ENCODE results near the gene BCO1. TPM values are rescaled to one million over a fixed set of nuclear protein-coding genes. Genes with fewer than 3 reads are reported as not detected.
"Not testable (repeated sequence)": the region's sequence is repeated elsewhere in the genome, so short reads cannot be mapped to it uniquely, and the experiment has no call there.

BCO1 gene, protein sequence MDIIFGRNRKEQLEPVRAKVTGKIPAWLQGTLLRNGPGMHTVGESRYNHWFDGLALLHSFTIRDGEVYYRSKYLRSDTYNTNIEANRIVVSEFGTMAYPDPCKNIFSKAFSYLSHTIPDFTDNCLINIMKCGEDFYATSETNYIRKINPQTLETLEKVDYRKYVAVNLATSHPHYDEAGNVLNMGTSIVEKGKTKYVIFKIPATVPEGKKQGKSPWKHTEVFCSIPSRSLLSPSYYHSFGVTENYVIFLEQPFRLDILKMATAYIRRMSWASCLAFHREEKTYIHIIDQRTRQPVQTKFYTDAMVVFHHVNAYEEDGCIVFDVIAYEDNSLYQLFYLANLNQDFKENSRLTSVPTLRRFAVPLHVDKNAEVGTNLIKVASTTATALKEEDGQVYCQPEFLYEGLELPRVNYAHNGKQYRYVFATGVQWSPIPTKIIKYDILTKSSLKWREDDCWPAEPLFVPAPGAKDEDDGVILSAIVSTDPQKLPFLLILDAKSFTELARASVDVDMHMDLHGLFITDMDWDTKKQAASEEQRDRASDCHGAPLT
- not detected in 2 replicates for total RNA-seq (2014; rRNA removed)
- polyA plus RNA-seq (2012), result not detected

GRCh38 chr16:81238296-81239011 is at the start of gene BCO1:
Gene BCO1 (plus strand): TSS chr16:81238689. CDS start chr16:81238909, 220 bp downstream.
- peak; percentile 61 for DNase-seq (ENCODE audit: low read depth)

GRCh38 chr16:81189100-81189664 is 49.3 kb upstream of the BCO1 start:
- DNase-seq (ENCODE audit: low read depth), result peak; percentile 27

GRCh38 chr16:81190667-81191066 is 47.8 kb upstream of the BCO1 start:
- DNase-seq (ENCODE audit: low read depth), result peak; percentile 94

DNA sequence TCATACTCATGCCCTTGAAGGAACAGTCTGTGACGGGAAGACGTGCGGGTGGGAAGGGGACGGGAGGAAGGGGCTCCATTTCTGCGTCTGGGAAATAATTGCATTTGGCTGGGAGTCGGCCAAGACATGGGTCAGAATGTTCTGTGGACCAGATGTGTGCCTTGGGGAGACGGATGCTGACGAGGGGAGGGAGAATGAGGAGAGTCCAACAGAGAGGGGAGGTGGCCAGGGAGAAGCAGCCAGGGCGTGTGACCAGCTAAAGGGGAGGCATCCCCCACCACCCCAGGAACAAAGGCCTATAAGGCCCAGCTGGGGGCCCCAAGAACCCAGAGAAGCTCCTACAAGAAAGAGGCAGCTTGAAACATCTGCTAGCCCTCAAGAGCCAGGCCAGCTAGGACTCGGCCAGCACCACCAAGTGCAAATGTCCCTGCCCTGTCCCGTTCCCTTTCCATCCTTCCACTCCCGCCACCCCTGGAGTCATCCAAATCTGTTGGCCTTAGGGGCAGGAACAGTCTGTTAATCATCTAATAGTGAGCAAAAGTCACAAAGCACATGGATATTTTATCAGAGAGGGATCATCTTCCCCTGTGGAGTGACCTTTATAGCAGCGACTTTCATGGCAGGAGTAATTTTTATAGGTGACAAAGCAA is 42.5 kb upstream of the BCO1 start:
- DNase-seq (ENCODE audit: low read depth), result no peak

DNA sequence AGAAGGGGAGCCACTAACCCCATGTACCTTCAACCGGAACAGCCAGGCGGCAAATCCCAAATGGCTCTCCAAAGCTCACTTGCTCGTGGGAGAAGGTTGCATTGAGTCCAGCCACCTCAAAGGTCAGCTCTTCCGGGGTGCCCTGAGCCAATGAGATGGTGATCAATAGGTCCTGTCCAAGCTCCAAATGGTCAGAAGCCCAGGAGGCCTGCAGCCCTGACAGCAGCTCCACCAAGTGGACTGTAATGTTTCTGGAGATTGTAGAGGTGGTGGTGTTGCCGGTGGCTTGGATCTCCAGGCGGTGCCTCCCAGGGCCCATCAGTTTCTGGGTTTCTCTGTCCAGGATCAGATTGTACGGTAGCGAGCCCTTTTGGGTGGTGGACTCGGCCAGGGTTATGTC is 39.9 kb upstream of the BCO1 start:
- DNase-seq (ENCODE audit: low read depth), result no peak

- no peak for DNase-seq (ENCODE audit: low read depth)
Measured at GRCh38 chr16:81201267-81201666, 37.2 kb upstream of the BCO1 start.

- DNase-seq (ENCODE audit: low read depth), result peak; percentile 45
Measured at GRCh38 chr16:81204798-81205680, 33.5 kb upstream of the BCO1 start.

- DNase-seq (ENCODE audit: low read depth), result no peak
Measured at GRCh38 chr16:81207076-81207475, 31.4 kb upstream of the BCO1 start.

- DNase-seq (ENCODE audit: low read depth), result no peak
Measured at GRCh38 chr16:81210807-81211206, 27.7 kb upstream of the BCO1 start.

- no peak for DNase-seq (ENCODE audit: low read depth)
Measured at GRCh38 chr16:81212830-81213465, 25.5 kb upstream of the BCO1 start.

DNA sequence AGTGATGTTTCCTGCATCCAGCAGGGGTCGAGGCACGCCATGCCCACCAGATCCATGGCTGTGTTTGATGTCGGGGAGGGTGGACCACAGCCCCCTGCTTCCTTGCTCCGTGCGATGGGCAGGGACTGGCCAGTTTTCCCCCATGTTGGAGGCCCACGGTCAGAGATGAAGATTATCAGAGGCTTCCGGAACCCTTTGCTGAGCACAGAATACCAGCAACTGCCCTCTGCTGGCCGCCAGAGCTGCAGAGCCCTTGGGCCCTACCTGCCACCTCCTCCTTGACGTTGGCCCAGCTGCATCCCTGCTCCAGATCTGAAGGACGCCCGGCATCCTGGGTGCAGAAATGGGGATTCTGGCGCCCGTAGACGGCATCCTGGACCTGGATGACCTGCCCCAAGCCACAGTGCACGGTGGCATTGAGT is 23.7 kb upstream of the BCO1 start:
- DNase-seq (ENCODE audit: low read depth), result no peak

- DNase-seq (ENCODE audit: low read depth), result no peak
Measured at GRCh38 chr16:81216114-81216513, 22.4 kb upstream of the BCO1 start.

DNA sequence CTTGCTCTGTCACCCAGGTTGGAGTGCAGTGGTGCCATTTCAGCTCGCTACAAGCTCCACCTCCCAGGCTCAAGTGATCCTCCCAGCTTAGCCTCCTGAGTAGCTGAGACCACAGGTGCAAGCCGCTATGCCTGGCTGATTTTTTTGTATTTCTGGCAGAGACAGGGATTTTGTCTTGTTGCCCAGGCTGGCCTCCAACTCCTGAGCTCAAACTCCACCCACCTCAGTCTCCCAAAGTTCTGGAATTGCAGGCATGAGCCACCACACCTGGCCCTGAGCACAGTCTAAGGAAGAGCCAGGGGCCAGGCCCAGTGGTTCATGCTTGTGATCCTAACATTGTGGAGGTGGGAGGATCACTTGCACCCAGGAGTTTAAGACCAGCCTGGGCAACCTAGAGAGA is 21.8 kb upstream of the BCO1 start:
- DNase-seq (ENCODE audit: low read depth), result no peak

- no peak for DNase-seq (ENCODE audit: low read depth)
Measured at GRCh38 chr16:81219151-81219550, 19.3 kb upstream of the BCO1 start.

DNA sequence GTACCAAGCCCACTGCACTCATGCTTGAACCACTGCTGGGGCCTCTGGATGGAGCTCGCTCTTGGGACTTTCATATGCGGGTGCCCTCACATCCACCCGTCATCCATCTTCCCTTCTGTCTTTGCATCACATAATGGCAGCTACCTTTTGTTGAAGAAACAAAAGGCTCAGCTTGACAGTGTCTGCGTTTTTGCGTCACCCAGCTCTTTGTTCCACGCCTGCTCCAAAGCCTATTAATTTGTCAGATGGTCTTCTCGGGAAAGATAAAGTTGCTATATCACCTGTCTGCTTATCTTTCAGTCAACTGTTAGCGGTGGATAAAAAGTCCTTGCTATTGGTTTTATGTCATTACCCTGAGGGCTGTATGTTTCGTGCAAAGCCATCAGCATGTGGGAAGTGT is 18.1 kb upstream of the BCO1 start:
- no peak for DNase-seq (ENCODE audit: low read depth)

DNA sequence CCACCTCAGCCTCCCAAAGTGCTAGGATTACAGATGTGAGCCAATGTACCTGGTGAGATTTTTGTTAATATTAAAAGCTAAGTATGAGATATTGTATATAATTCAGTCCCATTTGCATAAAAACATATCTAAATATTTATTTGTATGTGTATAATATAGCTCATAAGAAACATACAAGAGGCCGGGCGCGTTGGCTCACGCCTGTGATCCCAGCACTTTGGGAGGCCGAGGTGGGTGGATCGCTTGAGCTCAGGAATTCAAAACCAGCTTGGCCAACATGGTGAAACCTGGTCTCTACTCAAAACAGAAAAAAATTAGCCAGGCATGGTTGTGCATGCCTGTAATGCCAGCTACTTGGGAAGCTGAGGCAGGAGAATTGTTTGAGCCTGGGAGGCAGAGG is 16.8 kb upstream of the BCO1 start:
- DNase-seq (ENCODE audit: low read depth), result no peak

DNA sequence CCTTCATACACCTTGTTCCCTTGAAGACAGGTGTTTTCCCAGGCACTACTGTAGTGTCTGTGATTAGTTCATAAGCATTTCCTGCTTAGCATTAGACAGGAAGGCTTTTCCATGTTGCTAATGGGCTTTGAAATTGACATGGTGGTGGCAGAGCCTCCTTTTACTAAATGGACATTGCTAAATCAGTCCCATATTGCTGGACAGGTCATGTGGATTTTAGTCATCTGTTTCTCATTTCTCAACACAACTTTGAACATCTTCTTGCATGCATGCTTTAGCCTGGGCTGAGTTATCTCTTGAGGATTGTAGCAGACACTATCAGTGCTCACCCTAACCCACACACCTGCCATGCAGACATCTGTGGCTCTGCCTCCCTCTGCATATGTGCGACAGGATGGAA is 13.7 kb upstream of the BCO1 start:
- DNase-seq (ENCODE audit: low read depth), result no peak

GRCh38 chr16:81225697-81226096 is 12.8 kb upstream of the BCO1 start:
- not testable (repeated sequence) for DNase-seq (ENCODE audit: low read depth)

DNA sequence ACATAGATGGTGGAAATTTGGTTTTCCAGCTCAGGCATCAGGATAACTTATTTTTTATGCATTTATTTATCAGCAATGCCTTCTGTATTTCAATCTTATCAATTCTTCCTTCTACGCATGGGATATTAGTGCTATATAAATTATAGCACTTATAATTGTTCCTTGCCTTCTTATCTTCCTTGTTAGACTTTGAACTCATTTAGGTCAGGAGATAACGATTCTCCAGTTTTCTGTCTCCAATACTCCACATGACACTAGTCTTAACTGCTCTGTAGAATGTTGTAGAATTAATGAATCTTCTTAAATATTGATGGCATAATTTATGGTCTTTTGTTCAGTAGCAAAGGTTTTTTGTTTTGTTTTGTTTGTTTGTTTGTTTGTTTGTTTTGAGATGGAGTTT is 10.7 kb upstream of the BCO1 start:
- no peak for DNase-seq (ENCODE audit: low read depth)

- DNase-seq (ENCODE audit: low read depth), result no peak
Measured at GRCh38 chr16:81229811-81230210, 8.7 kb upstream of the BCO1 start.

All from LHCN-M2 (cell line).